Measurements from ENCODE around the gene FBLL1. TPM values are rescaled to one million over a fixed set of nuclear protein-coding genes. Genes with fewer than 3 reads are reported as not detected.
A peak's percentile ranks its signal among the peaks of the same experiment; 100 is the strongest.

Gene FBLL1
- total RNA-seq, 1 experiment from 2014 or later = 0.07 TPM

- Histone ChIP-seq H3K4me2 (ENCODE audit: low read length) (peak within 1 kb of the TSS; percentile 99), H3K36me3 (ENCODE audit: low read depth, low read length) (peaks cover 6% of the 10 kb centered on the region; the same call in 1 of the 2 replicates), H2AFZ (ENCODE audit: low read length) (peak within 1 kb of the TSS; percentile 86), H3K79me2 (ENCODE audit: low read length) (peaks cover 51% of the 10 kb centered on the region), H3F3A (ENCODE audit: low read length, unreplicated experiment) (no peaks in the 10 kb centered on the region), H3K9me2 (replicated peaks; ENCODE audit: low read length) (no peaks in the 10 kb centered on the region), H3K9me3 (ENCODE audit: low read length) (no peaks in the 10 kb centered on the region), H3K27ac (ENCODE audit: low read length) (peak within 1 kb of the TSS; percentile 74), H3K4me1 (ENCODE audit: insufficient read depth, low read length) (peaks cover 17% of the 10 kb centered on the region), H3K9ac (ENCODE audit: low read length) (peak within 1 kb of the TSS; percentile 94), H3K4me3 (ENCODE audit: low read length) (peak within 1 kb of the TSS; percentile 97), H4K20me1 (ENCODE audit: low read length) (peaks cover 34% of the 10 kb centered on the region), H3K27me3 (ENCODE audit: low read length) (no peaks in the 10 kb centered on the region)
- no peak for DNase-seq
- TF ChIP-seq EZH2 (IDR thresholded peaks at IDR 0.05; ENCODE audit: low read length, unreplicated experiment) (no peak), CTCF (conservative IDR thresholded peaks at IDR 0.05; ENCODE audit: low read depth, low read length) (no peak), EZH2phosphoT487 (IDR thresholded peaks at IDR 0.05; ENCODE audit: borderline replicate concordance, low read length) (no peak)
- intact Hi-C loops (cut with micrococcal nuclease) = loop anchor here (1.0 kb wide), 3 partner anchors 10 to 77 kb away; no protein-coding TSS in a partner anchor
- ChIA-PET CTCF (no interaction called here), POLR2A (ENCODE audit: unreplicated experiment) (interaction anchor here (0.6 kb wide), 1 partner anchor 11 kb away, joined by 3 read pairs; no protein-coding TSS in a partner anchor)
- ATAC-seq = peak; percentile 76
- BruUV-seq (replicated peaks) = no TSS peak
These were observed 49.7 kb downstream of the FBLL1 start, which contains the start of gene PANK3 for GRCh38 chr5:168578538-168579487. Gene PANK3, minus strand, starts transcription at chr5:168579368. Its CDS starts 85 bp downstream, at chr5:168579283.

GRCh38 chr5:168579488-168580226, 50.6 kb downstream of the FBLL1 start:
- CTCF ChIA-PET = no interaction called here
- TF ChIP-seq EZH2phosphoT487 (IDR thresholded peaks at IDR 0.05; ENCODE audit: borderline replicate concordance, low read length) (no peak), CTCF (conservative IDR thresholded peaks at IDR 0.05; ENCODE audit: low read depth, low read length) (no peak), EZH2 (IDR thresholded peaks at IDR 0.05; ENCODE audit: low read length, unreplicated experiment) (no peak)
- ATAC-seq (peak; percentile 96), DNase-seq (peak; percentile 94)
- peak overlapping the region; percentile 97 for H3K4me3 ChIP-seq (ENCODE audit: low read length)
- BruUV-seq (replicated peaks) = no TSS peak
- peak overlapping the region; percentile 94 for H3K9ac ChIP-seq (ENCODE audit: low read length)
- H2AFZ ChIP-seq (ENCODE audit: low read length) = peak overlapping the region; percentile 81
- peak overlapping the region; percentile 85 for H3K4me2 ChIP-seq (ENCODE audit: low read length)
- H3K9me3 ChIP-seq (ENCODE audit: low read length) = no peaks in the 10 kb centered on the region
- H4K20me1 ChIP-seq (ENCODE audit: low read length) = peaks cover 34% of the 10 kb centered on the region
- H3K79me2 ChIP-seq (ENCODE audit: low read length) = peaks cover 45% of the 10 kb centered on the region
- H3K9me2 ChIP-seq (replicated peaks; ENCODE audit: low read length) = no peaks in the 10 kb centered on the region
- H3K36me3 ChIP-seq (ENCODE audit: low read depth, low read length) = peaks cover 3% of the 10 kb centered on the region; the same call in 1 of the 2 replicates
- H3K27me3 ChIP-seq (ENCODE audit: low read length) = no peaks in the 10 kb centered on the region
- peaks cover 17% of the 10 kb centered on the region for H3K4me1 ChIP-seq (ENCODE audit: insufficient read depth, low read length)
- no peaks in the 10 kb centered on the region for H3F3A ChIP-seq (ENCODE audit: low read length, unreplicated experiment)
- POLR2A ChIA-PET (ENCODE audit: unreplicated experiment) = interaction anchor here (0.6 kb wide), 2 partner anchors 11 to 35 kb away, joined by 3 read pairs; no protein-coding TSS in a partner anchor
- intact Hi-C loops (cut with micrococcal nuclease) = loop anchor here (1.0 kb wide), 3 partner anchors 10 to 77 kb away; no protein-coding TSS in a partner anchor
- H3K27ac ChIP-seq (ENCODE audit: low read length) = peak overlapping the region; percentile 74

Data from PC-3 (cell line).